ENCODE results near the gene ALKBH3.

The ALKBH3 gene

GRCh38 chr11:43894546-43894945 is 13.9 kb downstream of the ALKBH3 start:
- no peak for DNase-seq (ENCODE audit: low spot score)

GRCh38 chr11:43895601-43896000 is 15.0 kb downstream of the ALKBH3 start:
- no peak for DNase-seq (ENCODE audit: low spot score)

DNA sequence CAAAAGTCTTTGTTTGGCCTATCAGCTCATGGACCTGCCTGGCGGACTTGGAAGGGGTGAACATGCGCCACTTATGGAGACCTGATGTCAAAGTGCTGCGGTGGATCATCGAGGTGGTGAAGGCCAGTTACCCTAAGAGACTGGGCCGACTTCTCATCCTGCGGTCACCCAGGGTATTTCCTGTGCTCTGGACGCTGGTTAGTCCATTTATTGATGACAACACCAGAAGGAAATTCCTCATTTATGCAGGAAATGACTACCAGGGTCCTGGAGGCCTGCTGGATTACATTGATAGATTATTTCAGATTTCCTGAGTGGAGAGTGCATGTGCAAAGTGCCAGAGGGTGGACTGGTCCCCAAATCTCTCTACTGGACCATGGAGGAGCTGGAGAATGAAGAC is 17.9 kb downstream of the ALKBH3 start:
- no peak for DNase-seq (ENCODE audit: low spot score)

DNA sequence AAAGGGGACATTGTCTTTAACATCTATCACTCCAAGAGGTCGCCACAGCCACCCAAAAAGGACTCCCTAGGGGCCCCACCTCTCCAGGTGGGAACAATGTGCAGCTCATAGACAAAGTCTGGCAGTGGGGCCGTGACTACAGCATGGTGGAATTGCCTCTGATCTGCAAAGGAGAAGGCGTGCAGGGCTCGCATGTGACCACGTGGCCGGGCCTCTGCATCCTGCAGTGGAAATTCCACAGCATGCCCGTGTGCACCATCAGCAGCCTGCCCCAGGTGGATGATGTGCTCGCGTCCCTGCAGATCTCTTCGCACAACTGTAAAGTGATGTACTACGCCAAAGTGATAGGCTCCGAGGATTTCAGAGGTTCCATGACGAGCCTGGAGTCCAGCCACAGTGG is 18.5 kb downstream of the ALKBH3 start:
- DNase-seq (ENCODE audit: low spot score): no peak

- no peak for DNase-seq (ENCODE audit: low spot score)
Observed at GRCh38 chr11:43901551-43901950, 20.9 kb downstream of the ALKBH3 start.

DNA sequence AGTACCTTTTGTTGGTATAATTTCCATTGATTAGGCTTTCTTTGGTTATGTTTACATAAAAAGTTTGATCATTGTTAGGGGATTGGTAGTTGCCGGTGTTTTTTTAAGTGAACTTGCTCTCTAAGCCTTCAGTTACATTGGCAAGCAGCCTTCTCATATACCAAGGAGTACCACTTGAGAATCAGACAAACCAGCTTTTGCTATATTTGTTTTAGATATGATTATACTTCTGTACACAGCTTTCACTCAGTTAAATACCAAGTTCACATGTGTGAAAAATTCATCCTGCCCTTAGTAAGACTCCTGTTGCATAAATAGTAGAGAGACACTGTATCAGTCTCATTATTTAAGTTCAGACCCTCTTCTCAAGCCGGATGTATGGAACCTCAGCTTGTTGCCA is 22.4 kb downstream of the ALKBH3 start:
- DNase-seq (ENCODE audit: low spot score): no peak

DNA sequence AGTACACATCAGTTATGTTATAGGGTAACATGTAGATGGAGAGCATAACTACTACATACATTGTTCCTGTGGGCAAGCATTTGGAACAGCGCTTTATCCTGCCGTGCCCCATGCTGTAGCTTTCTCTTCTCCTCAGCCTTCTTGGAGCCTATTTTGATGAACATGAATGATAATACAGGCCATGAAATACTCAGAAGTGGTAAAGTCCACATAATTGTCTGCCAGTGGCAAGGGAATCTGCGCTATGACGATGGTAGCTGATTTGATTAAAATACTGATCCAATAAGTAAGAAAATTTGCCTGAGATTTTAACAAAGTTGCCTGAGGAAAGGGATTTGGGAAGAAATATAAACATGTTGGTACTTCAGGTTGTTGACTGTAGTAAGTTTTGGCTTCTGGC is 23.3 kb downstream of the ALKBH3 start:
- DNase-seq (ENCODE audit: low spot score): no peak

- DNase-seq (ENCODE audit: low spot score): no peak
Observed at GRCh38 chr11:43904742-43905535, 24.3 kb downstream of the ALKBH3 start.

- no peak for DNase-seq (ENCODE audit: low spot score)
Observed at GRCh38 chr11:43905813-43906241, 25.2 kb downstream of the ALKBH3 start.

DNA sequence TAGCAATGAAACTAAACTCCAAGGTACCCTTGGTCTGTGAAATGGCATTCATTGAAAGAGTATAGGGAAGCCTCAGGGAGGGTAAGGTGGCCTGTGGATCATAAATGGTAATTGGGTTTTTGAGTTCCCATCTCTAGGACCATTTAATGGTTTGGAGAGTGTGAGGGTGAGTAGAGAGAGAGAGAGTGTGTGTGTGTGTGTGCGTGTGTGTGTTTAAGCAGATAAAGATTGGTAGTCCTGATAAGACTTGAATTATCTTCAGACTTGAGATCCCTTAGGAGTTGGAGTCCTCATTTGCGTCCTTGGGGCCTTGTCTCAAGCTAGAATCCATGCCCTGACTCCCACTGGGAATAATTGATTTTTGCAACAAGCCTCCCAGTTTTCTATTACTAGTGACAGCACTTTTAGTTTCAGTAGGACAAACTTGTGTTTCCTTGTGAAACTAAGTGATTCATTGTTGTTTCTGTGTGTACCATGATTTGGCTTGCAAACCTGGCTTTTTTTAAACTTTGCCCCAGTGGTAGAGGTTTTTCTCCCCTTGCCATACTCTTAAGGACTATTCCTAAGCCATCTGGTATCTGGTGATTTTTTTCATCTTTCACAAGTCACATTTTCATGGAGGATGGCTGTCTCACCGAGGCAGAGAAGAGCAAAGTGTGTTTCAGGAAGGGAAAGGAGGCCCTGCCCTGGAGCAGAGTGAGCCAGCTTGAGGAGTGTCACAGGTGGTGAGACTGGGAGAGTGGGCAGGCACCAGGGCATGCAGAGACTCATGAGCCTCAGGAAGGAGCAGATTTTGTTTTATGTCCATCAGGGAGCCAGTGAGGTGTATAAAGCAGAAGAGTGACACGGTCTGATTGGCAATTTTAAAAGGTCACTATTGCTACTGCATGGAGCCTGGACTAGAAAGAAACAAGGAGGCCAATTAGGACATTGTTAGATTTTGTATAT is 26.7 kb downstream of the ALKBH3 start:
- no peak for DNase-seq (ENCODE audit: low spot score)

DNA sequence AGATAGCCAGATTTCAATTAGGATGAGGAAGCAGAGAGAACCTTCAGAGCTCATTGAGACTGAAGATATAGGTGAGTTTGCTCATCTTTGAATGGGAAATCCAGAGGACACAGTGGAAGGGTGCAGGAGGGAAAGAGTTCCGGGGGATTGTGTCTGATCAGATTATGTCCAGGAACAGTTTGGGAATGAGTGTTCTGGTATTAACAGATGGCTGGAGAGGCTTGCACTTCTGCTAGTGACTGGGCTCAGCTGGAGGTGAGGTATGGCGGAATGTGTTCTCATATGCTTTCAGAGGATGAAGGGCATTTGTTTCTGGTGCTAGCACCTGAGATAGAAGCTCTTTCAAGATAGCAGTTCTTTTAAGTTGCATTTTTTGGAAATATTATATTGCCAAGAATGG is 27.6 kb downstream of the ALKBH3 start:
- no peak for DNase-seq (ENCODE audit: low spot score)

DNA sequence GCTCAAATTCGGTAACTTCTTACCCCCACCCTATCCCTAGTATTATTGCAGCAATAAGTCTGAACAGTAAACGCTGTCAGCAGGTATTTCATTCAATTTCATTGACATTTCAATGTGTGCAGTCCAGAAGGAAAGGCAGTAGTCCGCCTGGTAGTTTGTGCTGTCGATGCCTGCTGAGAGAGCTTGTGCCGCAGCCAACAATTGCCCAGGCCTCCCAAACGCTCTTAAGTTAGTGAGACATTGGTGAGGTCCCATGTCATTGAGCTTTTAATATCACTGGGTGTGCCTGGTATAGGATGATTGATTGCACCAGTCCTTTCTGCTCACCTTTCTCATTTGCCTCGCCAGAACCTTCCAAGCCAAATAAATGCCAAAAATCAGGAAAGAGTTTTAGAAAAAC is 28.1 kb downstream of the ALKBH3 start:
- DNase-seq (ENCODE audit: low spot score): no peak

GRCh38 chr11:43913829-43914380 is 33.3 kb downstream of the ALKBH3 start:
- DNase-seq (ENCODE audit: low spot score): no peak

GRCh38 chr11:43914466-43914865 is 33.8 kb downstream of the ALKBH3 start:
- no peak for DNase-seq (ENCODE audit: low spot score)

DNA sequence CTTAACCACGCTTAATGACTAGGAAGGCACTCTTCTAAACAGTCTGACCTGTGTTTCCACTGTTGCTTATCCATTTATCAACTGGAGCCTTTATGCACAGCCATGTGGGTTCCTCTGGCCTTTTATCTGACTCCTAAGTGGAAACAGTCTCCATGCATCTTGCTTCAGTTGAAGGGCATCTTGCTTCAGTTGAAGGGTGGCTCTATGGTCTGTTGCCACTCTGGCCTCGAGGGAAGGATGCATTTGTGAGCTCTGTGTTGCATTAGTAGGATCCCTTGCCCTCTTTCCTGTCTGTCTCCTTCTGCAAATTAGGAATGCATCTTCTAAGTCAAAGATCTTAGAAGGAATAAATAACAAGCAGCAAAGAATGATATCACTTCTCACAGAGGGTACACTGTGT is 36.0 kb downstream of the ALKBH3 start:
- no peak for DNase-seq (ENCODE audit: low spot score)

- DNase-seq (ENCODE audit: low spot score): no peak
Observed at GRCh38 chr11:43917851-43918250, 37.2 kb downstream of the ALKBH3 start.

DNA sequence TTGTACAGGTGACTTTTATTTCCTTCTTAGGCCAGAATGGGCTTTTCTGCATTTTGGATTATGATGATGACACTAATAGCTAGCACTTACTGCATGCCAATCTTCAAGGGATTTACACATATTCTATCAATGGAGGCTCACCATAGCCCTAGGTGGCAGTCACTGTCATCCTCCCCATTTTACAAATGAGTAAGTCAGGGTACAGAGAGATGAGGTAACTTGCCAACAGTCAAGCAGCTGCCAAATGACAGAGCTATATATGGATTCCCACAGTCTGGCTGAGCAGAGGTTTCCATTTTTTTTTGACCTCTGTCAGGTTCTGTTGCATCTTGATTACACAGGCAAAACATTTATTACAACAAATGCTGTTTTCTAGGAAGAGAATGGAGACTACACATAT is 38.0 kb downstream of the ALKBH3 start:
- DNase-seq (ENCODE audit: low spot score): no peak

DNA sequence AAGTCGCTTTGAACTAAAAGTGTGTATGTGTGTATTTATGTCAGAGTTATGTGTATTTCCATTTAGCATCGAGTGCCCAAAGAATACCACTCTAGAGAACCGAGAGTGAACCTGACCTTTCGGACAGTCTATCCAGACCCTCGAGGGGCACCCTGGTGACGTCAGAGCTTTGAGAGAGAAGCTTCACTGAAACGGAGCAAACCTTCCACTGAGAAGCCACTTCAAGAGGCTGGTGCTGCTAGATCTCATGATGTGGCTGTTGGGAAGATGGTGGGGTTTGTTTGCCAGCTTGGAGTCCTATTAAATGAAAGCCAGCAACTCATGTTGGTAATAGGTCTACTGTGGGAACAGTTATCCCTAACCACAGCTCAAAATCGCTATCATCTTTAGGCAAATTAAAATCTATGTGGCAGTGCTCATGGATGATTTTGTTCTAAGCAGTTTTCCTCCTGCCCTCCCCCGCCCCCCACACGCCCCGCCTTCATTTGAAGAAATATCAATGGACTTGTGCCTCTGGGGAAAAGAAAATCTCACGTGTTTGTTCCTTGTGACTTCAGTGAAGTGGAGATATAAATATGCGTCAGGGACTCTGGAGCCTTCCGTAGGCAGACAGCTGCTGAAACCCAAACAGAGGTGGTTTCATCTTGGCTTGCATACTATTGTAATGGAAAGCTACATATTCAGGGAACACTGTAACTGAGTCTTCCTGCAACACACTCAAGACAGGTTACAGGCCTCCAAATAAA is 39.4 kb downstream of the ALKBH3 start:
- DNase-seq (ENCODE audit: low spot score): no peak

DNA sequence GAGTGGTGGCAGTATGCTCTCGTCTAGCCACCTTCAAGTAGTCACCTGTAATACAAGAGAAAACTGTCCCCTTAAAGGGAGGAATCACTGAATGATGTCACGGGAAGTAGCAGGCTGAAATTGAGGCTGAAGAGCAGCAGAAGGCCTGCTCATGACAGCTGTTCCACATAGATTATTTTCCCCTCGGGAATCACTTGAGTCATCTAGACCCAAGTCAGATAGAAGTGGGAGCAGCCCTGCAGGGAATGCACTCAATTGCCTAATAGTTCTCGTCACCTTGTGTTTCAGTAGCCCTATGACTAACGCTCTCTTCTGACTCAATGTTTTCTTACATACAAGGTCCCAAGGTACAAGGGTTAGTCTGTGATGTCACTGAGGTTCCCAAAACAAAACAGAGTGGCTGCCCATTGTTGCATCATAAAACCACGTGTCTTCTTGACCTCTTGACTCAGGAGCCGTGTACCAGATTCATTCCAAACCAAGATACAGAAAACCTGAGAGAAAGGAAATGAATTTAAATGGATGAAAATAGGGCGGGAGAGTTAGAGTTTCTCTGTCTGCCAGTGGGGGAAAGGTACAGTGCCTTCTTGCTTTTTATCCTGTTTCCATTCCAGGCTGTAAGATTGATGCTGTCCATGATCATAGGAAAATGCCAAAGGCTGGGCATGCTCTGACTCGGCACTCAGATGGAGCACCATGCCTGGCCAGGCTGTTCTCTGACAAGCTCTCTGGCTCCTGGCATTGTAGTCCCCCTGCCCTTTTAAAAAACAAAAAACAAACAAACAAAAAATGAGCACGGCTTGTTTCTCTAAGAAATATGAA is 40.2 kb downstream of the ALKBH3 start:
- peak; percentile 37 for DNase-seq (ENCODE audit: low spot score)

DNA sequence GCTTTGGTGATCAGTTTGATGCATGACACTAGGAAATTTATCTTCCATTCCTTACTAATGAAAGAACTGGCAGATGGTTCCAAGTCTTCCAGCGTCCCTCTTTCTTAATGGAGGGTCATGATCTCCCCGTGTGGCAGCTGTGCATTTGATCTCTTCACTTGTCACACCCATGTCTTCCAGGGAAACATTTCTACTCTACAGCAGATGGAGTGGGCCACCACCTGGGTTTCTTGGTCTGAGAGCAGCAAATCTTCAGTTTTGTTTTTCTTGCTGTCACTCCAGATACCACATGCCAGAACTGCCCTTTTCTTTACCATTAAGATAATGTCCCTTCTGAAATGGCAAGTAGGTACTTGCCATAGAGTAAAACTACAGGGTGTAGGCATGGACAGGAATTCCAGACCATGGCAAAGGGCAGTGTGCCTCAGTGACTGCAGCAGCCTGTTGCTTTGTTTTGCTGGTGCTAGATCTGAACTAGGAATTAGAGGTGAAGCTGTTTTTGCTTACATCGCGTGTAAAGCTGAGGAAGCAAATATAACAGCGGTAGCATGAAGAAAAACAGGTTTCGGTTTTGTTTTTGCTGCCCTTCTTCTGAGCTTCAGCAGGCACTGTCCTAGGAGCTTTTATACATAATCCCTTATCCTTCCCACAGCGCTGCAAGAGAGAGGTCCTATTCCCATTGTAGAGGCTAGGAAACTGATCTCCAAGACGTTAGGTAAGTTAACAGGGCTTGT is 41.1 kb downstream of the ALKBH3 start:
- no peak for DNase-seq (ENCODE audit: low spot score)

GRCh38 chr11:43922295-43922648 is 41.6 kb downstream of the ALKBH3 start:
- no peak for DNase-seq (ENCODE audit: low spot score)

All from HuH-7.5 (cell line).